Omental fat pad (tissue), 4 donors: ENCODE results near the gene SGMS1. TPM values are rescaled to one million over a fixed set of nuclear protein-coding genes. Genes with fewer than 3 reads are reported as not detected.

Experiments used
- ATAC-seq: fragments of 150-250 bp; one replicate; pipeline ENCODE4 v1.9.1; 2016; ENCODE audit warnings: mild to moderate bottlenecking, moderate library complexity; ENCODE audit not compliant: low FRiP score
- DNase-seq: peaks from one replicate; pipeline ENCODE4 v3.0.0-alpha.2; 2019; ENCODE audit warnings: low spot score
- total RNA-seq, 4 donors: library from RNA; depleted of rRNA; stranded (reverse); fragments of >200 nt; gene quantifications; one replicate each; pipeline ENCODE4 v1.1.0, GENCODE V29; 2016
- TF ChIP-seq, protein P1 (sequence below), 3 donors: fragments of 450-650 bp; IDR thresholded peaks; one replicate each; pipeline ENCODE4 v1.5.1; 2016 to 2017; ENCODE audit warnings: antibody characterized with exemption in 3 of 3, mild to moderate bottlenecking in 3 of 3, moderate library complexity in 2 of 3

SGMS1 gene
- total RNA-seq, 4 donors from 2014 or later: 82.5 to 136 (median 96.4) TPM

DNA sequence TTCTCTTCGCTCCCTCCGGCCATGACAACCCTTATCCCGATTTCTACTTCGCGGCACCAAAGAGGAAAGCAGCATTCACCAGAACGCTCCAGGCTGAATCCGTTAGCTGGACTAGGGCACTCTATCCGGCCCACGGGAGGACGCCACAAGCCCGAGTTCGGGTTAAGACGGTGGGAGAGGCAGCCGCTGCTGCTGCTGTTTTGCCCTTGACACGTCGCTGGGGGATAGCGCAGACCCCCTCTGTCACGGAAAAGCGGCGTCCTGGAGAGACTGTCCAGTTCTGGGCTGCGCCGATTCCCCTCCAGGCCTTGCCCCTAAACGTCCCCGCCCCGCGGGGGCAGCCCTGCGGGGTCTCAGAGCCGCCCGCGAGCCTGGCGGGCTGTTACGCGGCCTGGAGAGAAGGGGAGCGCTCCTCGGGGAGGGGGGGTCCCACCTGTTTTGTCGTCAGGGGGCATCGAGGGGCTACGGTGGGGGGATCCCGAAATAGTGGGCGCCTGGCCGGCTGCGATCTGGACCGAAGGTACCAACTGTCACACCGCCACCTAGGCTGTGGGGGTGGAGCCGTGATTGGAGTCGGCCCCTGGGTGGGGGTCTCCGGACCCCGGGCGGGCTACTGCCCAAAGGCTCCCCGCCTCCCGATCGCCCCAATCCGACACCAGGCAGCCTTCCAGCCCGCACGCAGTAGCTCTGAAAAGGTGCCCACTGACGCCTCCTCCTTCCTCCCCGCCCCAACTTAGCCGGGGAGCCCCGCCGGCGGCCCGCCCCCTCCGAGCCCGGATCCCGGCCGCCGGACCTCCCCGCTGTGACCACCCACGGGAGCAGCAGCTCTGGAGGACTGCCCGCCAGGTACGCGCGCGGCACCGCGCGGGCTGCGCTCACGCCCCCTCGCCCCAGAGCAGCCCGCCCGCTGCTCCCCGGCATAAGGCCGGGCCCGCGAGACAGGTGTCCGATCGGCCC is 772 bp downstream of the SGMS1 start:
- ATAC-seq (peak; percentile 27), DNase-seq (no peak)
- TF ChIP-seq, protein P1, sequence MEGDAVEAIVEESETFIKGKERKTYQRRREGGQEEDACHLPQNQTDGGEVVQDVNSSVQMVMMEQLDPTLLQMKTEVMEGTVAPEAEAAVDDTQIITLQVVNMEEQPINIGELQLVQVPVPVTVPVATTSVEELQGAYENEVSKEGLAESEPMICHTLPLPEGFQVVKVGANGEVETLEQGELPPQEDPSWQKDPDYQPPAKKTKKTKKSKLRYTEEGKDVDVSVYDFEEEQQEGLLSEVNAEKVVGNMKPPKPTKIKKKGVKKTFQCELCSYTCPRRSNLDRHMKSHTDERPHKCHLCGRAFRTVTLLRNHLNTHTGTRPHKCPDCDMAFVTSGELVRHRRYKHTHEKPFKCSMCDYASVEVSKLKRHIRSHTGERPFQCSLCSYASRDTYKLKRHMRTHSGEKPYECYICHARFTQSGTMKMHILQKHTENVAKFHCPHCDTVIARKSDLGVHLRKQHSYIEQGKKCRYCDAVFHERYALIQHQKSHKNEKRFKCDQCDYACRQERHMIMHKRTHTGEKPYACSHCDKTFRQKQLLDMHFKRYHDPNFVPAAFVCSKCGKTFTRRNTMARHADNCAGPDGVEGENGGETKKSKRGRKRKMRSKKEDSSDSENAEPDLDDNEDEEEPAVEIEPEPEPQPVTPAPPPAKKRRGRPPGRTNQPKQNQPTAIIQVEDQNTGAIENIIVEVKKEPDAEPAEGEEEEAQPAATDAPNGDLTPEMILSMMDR (IDR thresholded peaks at IDR 0.05): no peak

DNA sequence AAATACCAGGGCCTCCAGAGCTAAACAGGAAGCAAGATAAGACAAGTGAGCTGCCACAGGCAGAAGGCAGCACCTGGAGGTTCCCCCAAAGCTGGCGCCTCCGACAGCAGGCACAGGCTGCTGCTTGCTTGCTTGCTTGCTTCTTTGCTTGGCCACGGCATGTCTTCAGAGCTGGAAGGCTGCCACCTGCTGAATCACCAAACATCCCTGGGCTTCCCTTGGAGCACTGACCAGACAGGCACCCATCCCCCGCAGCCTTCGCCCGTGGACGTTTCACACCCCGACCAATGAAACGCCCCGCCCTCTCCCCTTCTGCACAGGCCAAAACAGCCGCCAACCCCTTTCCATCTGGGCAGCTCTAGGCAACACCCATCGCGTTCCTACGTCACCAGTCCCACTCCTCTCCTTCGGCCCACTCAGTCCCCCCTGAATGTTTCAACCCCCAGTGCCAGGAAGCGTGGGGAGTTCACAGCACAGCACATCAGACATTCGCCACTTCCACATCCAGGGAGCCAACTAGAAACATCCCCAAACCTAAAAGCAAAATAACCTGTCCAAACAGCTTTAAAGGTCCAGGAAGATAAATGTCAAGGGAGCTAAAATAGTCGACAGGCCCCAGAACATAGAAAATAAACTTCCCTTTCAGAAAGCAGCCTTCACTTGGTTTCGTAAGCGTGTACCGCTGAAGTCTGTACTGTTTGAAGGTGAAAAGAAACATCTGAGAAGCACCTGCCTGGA is 1.6 kb downstream of the SGMS1 start:
- ATAC-seq (peak; percentile 85), DNase-seq (peak; percentile 99)
- TF ChIP-seq, protein P1 (IDR thresholded peaks at IDR 0.05): no peak

DNA sequence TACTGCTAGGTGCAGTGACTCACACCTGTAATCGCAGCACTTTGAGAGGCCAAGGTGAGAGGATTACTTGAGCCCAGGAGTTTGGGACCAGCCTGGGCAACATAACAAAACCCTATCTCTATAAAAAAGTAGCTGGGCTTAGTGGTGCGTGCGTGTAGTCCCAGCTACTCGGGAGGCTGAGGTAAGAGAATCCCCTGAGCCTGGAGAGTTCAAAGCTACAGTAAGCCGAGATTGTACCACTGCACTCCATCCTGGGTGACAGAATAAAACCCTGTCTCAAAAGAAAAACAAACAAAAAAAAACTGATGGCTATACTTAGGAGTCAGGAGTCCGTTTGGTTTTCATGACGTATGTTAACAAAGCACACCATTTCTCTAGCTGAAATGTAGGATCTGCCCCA is 2.9 kb downstream of the SGMS1 start:
- TF ChIP-seq, protein P1 (IDR thresholded peaks at IDR 0.05): no peak
- ATAC-seq: no peak
- DNase-seq: no peak

DNA sequence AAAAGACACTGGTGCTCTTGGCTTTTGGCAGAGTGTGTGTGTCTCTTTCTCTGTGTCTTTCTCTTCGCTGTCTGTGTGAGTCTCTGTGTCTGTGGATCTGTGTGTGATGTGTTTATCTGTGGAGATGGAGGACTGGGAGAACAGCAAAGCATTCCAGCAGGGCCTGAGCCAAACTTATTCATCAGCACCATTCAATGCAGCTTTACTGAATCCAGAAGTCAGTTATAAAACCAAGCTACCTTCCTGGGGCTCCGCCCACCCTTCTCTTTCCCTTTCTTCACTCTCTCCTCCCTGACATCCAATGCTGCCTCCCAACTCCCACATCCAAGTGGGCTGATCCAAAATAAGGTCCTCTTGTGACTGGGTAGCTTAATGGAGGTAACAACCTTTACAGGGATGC is 3.9 kb downstream of the SGMS1 start:
- ATAC-seq (no peak), DNase-seq (no peak)
- TF ChIP-seq, protein P1 (IDR thresholded peaks at IDR 0.05): no peak

DNA sequence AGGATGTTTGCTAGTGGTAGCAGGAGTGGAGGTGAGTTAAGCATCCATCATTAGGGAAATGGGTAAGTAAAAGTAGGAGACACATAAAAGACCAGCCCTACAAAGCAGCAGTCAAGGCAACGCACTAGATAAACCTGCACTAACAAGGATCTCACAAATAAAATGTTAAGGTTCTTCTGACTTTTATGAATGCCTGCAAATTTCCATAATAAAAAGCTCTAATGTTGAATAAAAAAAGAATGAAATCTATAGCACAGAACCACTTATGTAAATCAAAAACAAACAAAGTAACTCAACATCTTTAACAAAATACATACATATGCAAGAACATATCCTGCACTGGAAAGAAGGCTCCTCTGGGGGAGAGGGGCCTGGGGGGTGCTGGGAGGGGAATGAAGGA is 4.6 kb downstream of the SGMS1 start:
- ATAC-seq (no peak), DNase-seq (no peak)
- TF ChIP-seq, protein P1 (IDR thresholded peaks at IDR 0.05): no peak

DNA sequence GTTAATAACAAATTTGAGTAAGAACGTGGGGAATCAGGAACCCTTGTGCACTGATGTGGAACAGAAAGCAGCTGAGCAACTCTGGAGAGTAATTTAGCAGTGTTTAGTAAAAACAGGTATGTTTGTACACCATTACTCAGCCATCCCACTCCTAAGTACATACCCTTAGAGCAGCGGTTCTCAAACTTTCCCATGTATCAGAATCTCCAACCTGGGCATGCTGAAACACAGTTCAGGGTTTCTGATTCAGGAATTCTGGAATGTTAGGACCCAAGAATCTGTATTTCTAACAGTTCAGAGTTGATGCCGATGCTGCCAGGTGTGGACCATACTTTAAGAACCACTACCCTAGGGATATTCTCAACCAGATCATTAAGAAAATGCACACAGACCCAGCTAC is 5.1 kb downstream of the SGMS1 start:
- TF ChIP-seq, protein P1 (IDR thresholded peaks at IDR 0.05): no peak
- ATAC-seq (no peak), DNase-seq (no peak)
